Right lobe of liver (tissue), 6 donors: ENCODE data around the gene ZBTB17. TPM values are rescaled to one million over a fixed set of nuclear protein-coding genes. Genes with fewer than 3 reads are reported as not detected.

ENCODE experiments used
- ATAC-seq, 4 donors: fragments of 200-7000 bp; cut with Tn5 transposase; one replicate each; pipeline ENCODE4 v1.9.1; 2020; ENCODE audit warnings: mild to moderate bottlenecking in 4 of 4, moderate library complexity in 4 of 4
- DNase-seq, 3 donors: peaks; one replicate each; pipeline ENCODE4 v3.0.0-alpha.2; 2020
- H3K27ac ChIP-seq, 3 donors: fragments of 200-600 bp; one replicate each; pipeline ENCODE4 v1.8.0; 2022
- H3K27me3 ChIP-seq, 2 donors: fragments of 200-600 bp; one replicate each; pipeline ENCODE4 v1.8.0; 2022
- H3K36me3 ChIP-seq, 4 donors: fragments of 200-600 bp; sonication (generic) in 1 of 4; one replicate each; pipeline versions ENCODE4 v1.5.1 to v1.8.0; 2017 to 2022; ENCODE audit warnings: control low read depth in 1 of 4
- H3K4me1 ChIP-seq, 4 donors: fragments of 200-600 bp; sonication (generic) in 1 of 4; one replicate each; pipeline versions ENCODE4 v1.5.1 to v1.8.0; 2017 to 2022; ENCODE audit warnings: control low read depth in 1 of 4
- H3K4me3 ChIP-seq, 3 donors: fragments of 200-600 bp; one replicate each; pipeline ENCODE4 v1.8.0; 2022
- H3K9me3 ChIP-seq, 4 donors: fragments of 200-600 bp; sonication (generic) in 1 of 4; one replicate each; pipeline versions ENCODE4 v1.5.1 to v1.8.0; 2017 to 2022; ENCODE audit warnings: control low read depth in 1 of 4
- CTCF ChIP-seq, 4 donors: fragments of 200-600 bp in 3 of 4; fragments of 450-650 bp in 1 of 4; IDR thresholded peaks; one replicate each; pipeline versions ENCODE4 v1.5.1 to v1.8.0; 2016 to 2022; ENCODE audit warnings: antibody characterized with exemption in 4 of 4, mild to moderate bottlenecking in 2 of 4
- POLR2A ChIP-seq: fragments of 450-650 bp; IDR thresholded peaks from one replicate; pipeline ENCODE4 v1.6.1; 2017; ENCODE audit warnings: antibody characterized with exemption, mild to moderate bottlenecking
- WGBS: methylation state at CpG from one replicate; pipeline ENCODE4 v1.1.6; 2018; ENCODE audit warnings: low coverage, low lambda C conversion rate; ENCODE audit not compliant: insufficient coverage; ENCODE audit errors: missing lambda C conversion rate; 5-methylcytosine and 5-hydroxymethylcytosine counted together
- intact Hi-C, 2 donors: fragments of 100-400 bp; cut with DNase I; formaldehyde crosslinking; loops; one replicate each; pipeline versions ENCODE4 v1.11.2 to v1.14.1; 2022
- total RNA-seq, 6 experiments: library from RNA; depleted of rRNA in 2 of 6; stranded (reverse); fragments of >200 nt in 2 of 6; fragmentation: NEBNext Ultra II Directional in 3 of 6; extraction: Animal tissue kit (Norgen Biotek cat#: 25700) in 3 of 6; gene quantifications; one replicate each; pipeline versions ENCODE4 v1.1.0 to v1.2.4, GENCODE V29; 2016 to 2023
- donor health status: DM: no; HTN: yes; CAD: no.
- donor health status: DM: no; HTN: no; CAD: no.
- donor health status: DM: no; HTN: no; CAD: no.
- donor health status: DM: no; HTN: yes; CAD: no.
- donor health status: DM: no; HTN: yes; CAD: no.

The ZBTB17 gene
- total RNA-seq, 6 experiments from 2014 or later = 9.2 to 13.3 (median 11.0) TPM

- no peaks in the 10 kb centered on the region for H3K9me3 ChIP-seq
- DNase-seq (no peak), ATAC-seq (no peak)
- H3K27ac ChIP-seq = no peak overlapping the region
- no peaks in the 10 kb centered on the region for H3K36me3 ChIP-seq
- H3K27me3 ChIP-seq = no peaks in the 10 kb centered on the region
- no peak overlapping the region for H3K4me3 ChIP-seq
- no peaks in the 10 kb centered on the region for H3K4me1 ChIP-seq
- intact Hi-C loops = no loop called here
- no peak for TF ChIP-seq POLR2A
- no peak for TF ChIP-seq CTCF (IDR thresholded peaks at IDR 0.05)
These were observed 16.5 kb downstream of the ZBTB17 start for GRCh38 chr1:15959424-15959823.

- no peaks in the 10 kb centered on the region for H3K4me1 ChIP-seq
- no peak overlapping the region for H3K4me3 ChIP-seq
- no peaks in the 10 kb centered on the region for H3K27me3 ChIP-seq
- intact Hi-C loops = no loop called here
- no peak overlapping the region for H3K27ac ChIP-seq
- no peaks in the 10 kb centered on the region for H3K36me3 ChIP-seq
- DNase-seq (no peak), ATAC-seq (no peak)
- TF ChIP-seq POLR2A (no peak), CTCF (IDR thresholded peaks at IDR 0.05) (no peak)
- no peaks in the 10 kb centered on the region for H3K9me3 ChIP-seq
These were observed 17.1 kb downstream of the ZBTB17 start for GRCh38 chr1:15958793-15959192.

GRCh38 chr1:15958111-15958510 lies 17.8 kb downstream of the ZBTB17 start:
- Histone ChIP-seq H3K4me3 (no peak overlapping the region), H3K27me3 (no peaks in the 10 kb centered on the region), H3K36me3 (no peaks in the 10 kb centered on the region), H3K9me3 (no peaks in the 10 kb centered on the region), H3K27ac (no peak overlapping the region), H3K4me1 (no peaks in the 10 kb centered on the region)
- intact Hi-C loops = no loop called here
- DNase-seq (no peak), ATAC-seq (peak in 1 of 4 donors; percentile 50)
- TF ChIP-seq POLR2A = no peak
- no peak for TF ChIP-seq CTCF (IDR thresholded peaks at IDR 0.05)
- 56% methylated on average over 5 of the region's 5 CpGs for WGBS

GRCh38 chr1:15957221-15958095 lies 18.4 kb downstream of the ZBTB17 start:
- intact Hi-C loops = no loop called here
- no peak for DNase-seq
- Histone ChIP-seq H3K36me3 (no peaks in the 10 kb centered on the region), H3K4me3 (no peak overlapping the region), H3K27ac (no peak overlapping the region), H3K27me3 (no peaks in the 10 kb centered on the region), H3K4me1 (no peaks in the 10 kb centered on the region), H3K9me3 (no peaks in the 10 kb centered on the region)
- 72% methylated on average over 7 of the region's 15 CpGs for WGBS
- TF ChIP-seq POLR2A (no peak), CTCF (IDR thresholded peaks at IDR 0.05) (no peak)
- ATAC-seq = no peak

- H3K9me3 ChIP-seq = no peaks in the 10 kb centered on the region
- no peak overlapping the region for H3K27ac ChIP-seq
- no peaks in the 10 kb centered on the region for H3K4me1 ChIP-seq
- intact Hi-C loops = no loop called here
- H3K36me3 ChIP-seq = no peaks in the 10 kb centered on the region
- no peaks in the 10 kb centered on the region for H3K27me3 ChIP-seq
- ATAC-seq (no peak), DNase-seq (no peak)
- TF ChIP-seq CTCF (IDR thresholded peaks at IDR 0.05) = no peak
- no peak overlapping the region for H3K4me3 ChIP-seq
These were observed 19.8 kb downstream of the ZBTB17 start for GRCh38 chr1:15956150-15956549.
